DND-41 (cell line): ENCODE measurements around the gene KCNMA1.

Experiments
- EZH2 ChIP-seq: IDR thresholded peaks from 3 replicates; pipeline ENCODE4 v1.6.1; 2012; ENCODE audit warnings: borderline replicate concordance, low read depth, mild to moderate bottlenecking, moderate library complexity, low read length, inconsistent platforms; ENCODE audit not compliant: severe bottlenecking
- TF ChIP-seq, protein P1 (sequence below): IDR thresholded peaks from 2 replicates; pipeline ENCODE4 v1.5.1; 2012; ENCODE audit warnings: borderline replicate concordance, low read length, moderate library complexity, mild to moderate bottlenecking; ENCODE audit not compliant: poor library complexity, severe bottlenecking; ENCODE audit errors: extremely low read depth

DNA sequence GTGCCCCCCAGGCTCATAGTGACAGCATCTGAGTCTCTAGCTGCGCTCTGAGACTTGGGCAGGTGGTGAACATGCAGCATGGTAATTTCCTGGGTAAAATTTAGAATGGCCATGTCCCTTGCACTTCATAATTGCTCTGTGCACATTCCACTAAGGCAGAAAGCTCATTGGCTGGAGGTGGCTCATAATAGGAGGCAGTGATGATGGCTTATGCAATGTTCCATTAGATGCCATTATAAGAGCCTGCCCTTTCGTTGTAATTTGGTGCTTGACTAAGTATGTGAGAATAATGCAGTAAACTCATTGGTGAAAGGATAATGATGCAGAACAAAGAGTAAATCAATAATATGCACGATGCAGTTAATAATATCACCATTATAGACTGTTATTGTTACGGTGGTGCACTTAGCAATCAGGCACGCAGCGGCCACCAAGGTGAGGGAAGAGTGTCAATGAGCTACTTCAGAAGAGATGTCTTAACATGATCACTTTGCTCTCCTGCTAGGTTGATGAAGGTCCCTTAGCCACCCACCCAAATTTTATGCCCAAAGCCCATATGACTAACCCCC is 545.9 kb downstream of the KCNMA1 start:
- TF ChIP-seq, protein P1, sequence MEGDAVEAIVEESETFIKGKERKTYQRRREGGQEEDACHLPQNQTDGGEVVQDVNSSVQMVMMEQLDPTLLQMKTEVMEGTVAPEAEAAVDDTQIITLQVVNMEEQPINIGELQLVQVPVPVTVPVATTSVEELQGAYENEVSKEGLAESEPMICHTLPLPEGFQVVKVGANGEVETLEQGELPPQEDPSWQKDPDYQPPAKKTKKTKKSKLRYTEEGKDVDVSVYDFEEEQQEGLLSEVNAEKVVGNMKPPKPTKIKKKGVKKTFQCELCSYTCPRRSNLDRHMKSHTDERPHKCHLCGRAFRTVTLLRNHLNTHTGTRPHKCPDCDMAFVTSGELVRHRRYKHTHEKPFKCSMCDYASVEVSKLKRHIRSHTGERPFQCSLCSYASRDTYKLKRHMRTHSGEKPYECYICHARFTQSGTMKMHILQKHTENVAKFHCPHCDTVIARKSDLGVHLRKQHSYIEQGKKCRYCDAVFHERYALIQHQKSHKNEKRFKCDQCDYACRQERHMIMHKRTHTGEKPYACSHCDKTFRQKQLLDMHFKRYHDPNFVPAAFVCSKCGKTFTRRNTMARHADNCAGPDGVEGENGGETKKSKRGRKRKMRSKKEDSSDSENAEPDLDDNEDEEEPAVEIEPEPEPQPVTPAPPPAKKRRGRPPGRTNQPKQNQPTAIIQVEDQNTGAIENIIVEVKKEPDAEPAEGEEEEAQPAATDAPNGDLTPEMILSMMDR: no peak
- TF ChIP-seq EZH2: no peak
